T47D (cell line): Measurements from ENCODE around the gene GYS1.

Source experiments
- DNase-seq, 2 experiments: peaks; one replicate each; pipeline versions ENCODE4 v3.0.0 to v3.0.0-alpha.2; 2011 to 2012; ENCODE audit warnings: low read depth in 1 of 2, low spot score in 1 of 2
- JUND ChIP-seq: IDR thresholded peaks from 2 replicates; pipeline ENCODE4 v1.6.1; 2012; ENCODE audit warnings: low read depth
- in situ Hi-C: cut with HindIII; loops from 2 replicates; pipeline ENCODE4 v1.10.0; 2016; ENCODE audit warnings: low sequenced_read_pairs, low pct_unique_long_range_greater_than_20kb

The GYS1 gene

GRCh38 chr19:49011194-49011593, 18.1 kb upstream of the GYS1 start:
- in situ Hi-C loops: no loop called here
- no peak for DNase-seq

GRCh38 chr19:49010453-49010852, 17.3 kb upstream of the GYS1 start:
- DNase-seq: no peak
- in situ Hi-C loops: no loop called here
- no peak for TF ChIP-seq JUND

More at GRCh38 chr19:49011194-49011593, 18.1 kb upstream of the GYS1 start:
- no peak for TF ChIP-seq JUND

GRCh38 chr19:49009828-49010227, 16.7 kb upstream of the GYS1 start:
- no peak for DNase-seq
- in situ Hi-C loops: no loop called here
- TF ChIP-seq JUND: no peak

GRCh38 chr19:49006905-49007304, 13.8 kb upstream of the GYS1 start:
- in situ Hi-C loops: no loop called here
- DNase-seq: no peak
- no peak for TF ChIP-seq JUND

GRCh38 chr19:49004964-49005614, 12.0 kb upstream of the GYS1 start:
- no peak for DNase-seq

GRCh38 chr19:49004133-49004532, 11.0 kb upstream of the GYS1 start:
- in situ Hi-C loops: no loop called here
- DNase-seq: no peak
- no peak for TF ChIP-seq JUND

More at GRCh38 chr19:49004964-49005614, 12.0 kb upstream of the GYS1 start:
- TF ChIP-seq JUND: no peak
- in situ Hi-C loops: no loop called here

GRCh38 chr19:48999481-49000325, 6.6 kb upstream of the GYS1 start:
- no peak for TF ChIP-seq JUND
- in situ Hi-C loops: no loop called here
- DNase-seq: peak in 1 of 2 experiments; percentile 56

GRCh38 chr19:48997972-48998371, 4.9 kb upstream of the GYS1 start:
- TF ChIP-seq JUND: no peak
- DNase-seq: peak in 1 of 2 experiments; percentile 71
- in situ Hi-C loops: no loop called here

- TF ChIP-seq JUND: no peak
- in situ Hi-C loops: no loop called here
- no peak for DNase-seq
Measured at GRCh38 chr19:48994035-48994386, 902 bp upstream of the GYS1 start.

- DNase-seq: no peak
- no peak for TF ChIP-seq JUND
- in situ Hi-C loops: no loop called here
Measured at GRCh38 chr19:48992581-48993174, 431 bp downstream of the GYS1 start.

- peak; percentile 62 to 74 for DNase-seq
- no peak for TF ChIP-seq JUND
- in situ Hi-C loops: no loop called here
Measured at GRCh38 chr19:48991873-48992580, 1.1 kb downstream of the GYS1 start.

GRCh38 chr19:48991011-48991609, 2.0 kb downstream of the GYS1 start:
- TF ChIP-seq JUND: no peak
- in situ Hi-C loops: no loop called here
- no peak for DNase-seq
